Hepatocyte (in vitro differentiated cells): ENCODE data around the gene NSRP1. TPM values are rescaled to one million over a fixed set of nuclear protein-coding genes. Genes with fewer than 3 reads are reported as not detected.

Source experiments
- DNase-seq: peaks from one replicate; pipeline ENCODE4 v3.0.0-alpha.2; 2016; ENCODE audit warnings: low spot score
- H2AFZ ChIP-seq: fragments of 200-600 bp; sonication (generic); 2 replicates; pipeline ENCODE4 v1.6.0; 2016; ENCODE audit warnings: antibody characterized with exemption, mild to moderate bottlenecking
- H3K27ac ChIP-seq: fragments of 200-600 bp; sonication (generic); 2 replicates; pipeline ENCODE4 v1.5.1; 2016; ENCODE audit warnings: mild to moderate bottlenecking
- H3K27me3 ChIP-seq: fragments of 200-600 bp; sonication (generic); 2 replicates; pipeline ENCODE4 v1.6.1; 2016
- H3K36me3 ChIP-seq: fragments of 200-600 bp; sonication (generic); replicated peaks from 2 replicates; pipeline ENCODE4 v1.5.1; 2016; ENCODE audit warnings: low read depth; ENCODE audit not compliant: insufficient read depth
- H3K4me1 ChIP-seq: fragments of 200-600 bp; sonication (generic); 2 replicates; pipeline ENCODE4 v1.5.1; 2016; ENCODE audit warnings: mild to moderate bottlenecking, moderate library complexity; ENCODE audit not compliant: insufficient read depth
- H3K4me2 ChIP-seq: fragments of 200-600 bp; sonication (generic); 2 replicates; pipeline ENCODE4 v1.6.0; 2016
- H3K4me3 ChIP-seq: fragments of 200-600 bp; sonication (generic); 2 replicates; pipeline ENCODE4 v1.5.1; 2016; ENCODE audit warnings: mild to moderate bottlenecking
- H3K79me2 ChIP-seq: fragments of 200-600 bp; sonication (generic); 2 replicates; pipeline ENCODE4 v1.6.0; 2017; ENCODE audit warnings: mild to moderate bottlenecking
- H3K9me2 ChIP-seq: fragments of 200-600 bp; sonication (generic); replicated peaks from 2 replicates; pipeline ENCODE4 v1.6.0; 2017; ENCODE audit warnings: mild to moderate bottlenecking; ENCODE audit not compliant: insufficient read depth
- H3K9me3 ChIP-seq: fragments of 200-600 bp; sonication (generic); 2 replicates; pipeline ENCODE4 v1.5.1; 2016; ENCODE audit warnings: low read depth, mild to moderate bottlenecking
- H4K20me1 ChIP-seq: fragments of 200-600 bp; sonication (generic); 2 replicates; pipeline ENCODE4 v1.6.0; 2016; ENCODE audit warnings: mild to moderate bottlenecking; ENCODE audit not compliant: insufficient read depth, poor library complexity, severe bottlenecking
- EZH2 ChIP-seq: fragments of 200-600 bp; sonication (generic); IDR thresholded peaks from 2 replicates; pipeline ENCODE4 v1.6.1; 2016; ENCODE audit warnings: antibody characterized with exemption, mild to moderate bottlenecking, borderline replicate concordance
- EZH2phosphoT487 ChIP-seq: fragments of 200-600 bp; sonication (generic); IDR thresholded peaks from one replicate; pipeline ENCODE4 v1.6.1; 2018; ENCODE audit warnings: antibody characterized with exemption, mild to moderate bottlenecking, low read depth, moderate library complexity; ENCODE audit not compliant: unreplicated experiment, severe bottlenecking
- WGBS: methylation state at CpG from one replicate; pipeline ENCODE4 v1.1.6; 2016; ENCODE audit warnings: low lambda C conversion rate; ENCODE audit errors: missing lambda C conversion rate; 5-methylcytosine and 5-hydroxymethylcytosine counted together
- polyA plus RNA-seq: library from polyadenylated mRNA; unstranded; fragments of >200 nt; fragmentation: Nextera tagmentation; extraction: Ambion mirVana; gene quantifications from 2 replicates; pipeline ENCODE4 v1.2.1, GENCODE V29; 2016
- total RNA-seq: library from RNA; depleted of rRNA; stranded (reverse); fragments of >200 nt; gene quantifications from 2 replicates; pipeline ENCODE4 v1.2.3, GENCODE V29; 2014
- TF ChIP-seq, protein P1 (sequence below): fragments of 200-600 bp; sonication (generic); IDR thresholded peaks from 2 replicates; pipeline ENCODE4 v1.5.1; 2016; ENCODE audit warnings: antibody characterized with exemption, mild to moderate bottlenecking; ENCODE audit not compliant: poor library complexity

The NSRP1 gene, protein sequence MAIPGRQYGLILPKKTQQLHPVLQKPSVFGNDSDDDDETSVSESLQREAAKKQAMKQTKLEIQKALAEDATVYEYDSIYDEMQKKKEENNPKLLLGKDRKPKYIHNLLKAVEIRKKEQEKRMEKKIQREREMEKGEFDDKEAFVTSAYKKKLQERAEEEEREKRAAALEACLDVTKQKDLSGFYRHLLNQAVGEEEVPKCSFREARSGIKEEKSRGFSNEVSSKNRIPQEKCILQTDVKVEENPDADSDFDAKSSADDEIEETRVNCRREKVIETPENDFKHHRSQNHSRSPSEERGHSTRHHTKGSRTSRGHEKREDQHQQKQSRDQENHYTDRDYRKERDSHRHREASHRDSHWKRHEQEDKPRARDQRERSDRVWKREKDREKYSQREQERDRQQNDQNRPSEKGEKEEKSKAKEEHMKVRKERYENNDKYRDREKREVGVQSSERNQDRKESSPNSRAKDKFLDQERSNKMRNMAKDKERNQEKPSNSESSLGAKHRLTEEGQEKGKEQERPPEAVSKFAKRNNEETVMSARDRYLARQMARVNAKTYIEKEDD
- total RNA-seq, result 7.8 and 8.6 TPM in 2 replicates
- polyA plus RNA-seq, result 36.1 and 39.2 TPM in 2 replicates

- H3K4me2 ChIP-seq, result peak within 1 kb of the TSS; percentile 75
- peaks cover 7% of the 10 kb centered on the region for H3K4me1 ChIP-seq
- H3K27me3 ChIP-seq, result no peaks in the 10 kb centered on the region
- under 1% methylated on average over 47 of the region's 47 CpGs for WGBS
- peaks cover 47% of the 10 kb centered on the region for H3K79me2 ChIP-seq
- TF ChIP-seq EZH2phosphoT487 (no peak), EZH2 (no peak)
- TF ChIP-seq, protein P1, sequence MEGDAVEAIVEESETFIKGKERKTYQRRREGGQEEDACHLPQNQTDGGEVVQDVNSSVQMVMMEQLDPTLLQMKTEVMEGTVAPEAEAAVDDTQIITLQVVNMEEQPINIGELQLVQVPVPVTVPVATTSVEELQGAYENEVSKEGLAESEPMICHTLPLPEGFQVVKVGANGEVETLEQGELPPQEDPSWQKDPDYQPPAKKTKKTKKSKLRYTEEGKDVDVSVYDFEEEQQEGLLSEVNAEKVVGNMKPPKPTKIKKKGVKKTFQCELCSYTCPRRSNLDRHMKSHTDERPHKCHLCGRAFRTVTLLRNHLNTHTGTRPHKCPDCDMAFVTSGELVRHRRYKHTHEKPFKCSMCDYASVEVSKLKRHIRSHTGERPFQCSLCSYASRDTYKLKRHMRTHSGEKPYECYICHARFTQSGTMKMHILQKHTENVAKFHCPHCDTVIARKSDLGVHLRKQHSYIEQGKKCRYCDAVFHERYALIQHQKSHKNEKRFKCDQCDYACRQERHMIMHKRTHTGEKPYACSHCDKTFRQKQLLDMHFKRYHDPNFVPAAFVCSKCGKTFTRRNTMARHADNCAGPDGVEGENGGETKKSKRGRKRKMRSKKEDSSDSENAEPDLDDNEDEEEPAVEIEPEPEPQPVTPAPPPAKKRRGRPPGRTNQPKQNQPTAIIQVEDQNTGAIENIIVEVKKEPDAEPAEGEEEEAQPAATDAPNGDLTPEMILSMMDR, result no peak
- no peaks in the 10 kb centered on the region for H3K9me3 ChIP-seq
- H3K9me2 ChIP-seq, result no peaks in the 10 kb centered on the region
- peak; percentile 96 for DNase-seq
- H3K4me3 ChIP-seq, result peak within 1 kb of the TSS; percentile 55
- peak within 1 kb of the TSS; percentile 91 for H2AFZ ChIP-seq
- H3K27ac ChIP-seq, result peak within 1 kb of the TSS; percentile 99
- peaks cover 14% of the 10 kb centered on the region for H4K20me1 ChIP-seq
- no peaks in the 10 kb centered on the region for H3K36me3 ChIP-seq
Measured at GRCh38 chr17:30116661-30117551, at the start of gene NSRP1. TSS of gene NSRP1 (plus strand) at chr17:30116816. CDS start at chr17:30116844, 28 bp downstream.

GRCh38 chr17:30068465-30068864, 48.2 kb upstream of the NSRP1 start:
- no peaks in the 10 kb centered on the region for H3K4me1 ChIP-seq
- no peaks in the 10 kb centered on the region for H3K27me3 ChIP-seq
- no peak overlapping the region for H3K4me3 ChIP-seq
- no peak overlapping the region for H3K4me2 ChIP-seq
- DNase-seq, result no peak
- no peaks in the 10 kb centered on the region for H3K9me2 ChIP-seq
- no peak for TF ChIP-seq EZH2
- TF ChIP-seq, protein P1, result no peak
- TF ChIP-seq EZH2phosphoT487, result no peak
- no peak overlapping the region for H2AFZ ChIP-seq
- peaks cover 7% of the 10 kb centered on the region for H3K9me3 ChIP-seq
- H3K36me3 ChIP-seq, result no peaks in the 10 kb centered on the region
- H4K20me1 ChIP-seq, result no peaks in the 10 kb centered on the region
- no peaks in the 10 kb centered on the region for H3K79me2 ChIP-seq
- H3K27ac ChIP-seq, result no peak overlapping the region
- 97% methylated on average over 16 of the region's 16 CpGs for WGBS

DNA sequence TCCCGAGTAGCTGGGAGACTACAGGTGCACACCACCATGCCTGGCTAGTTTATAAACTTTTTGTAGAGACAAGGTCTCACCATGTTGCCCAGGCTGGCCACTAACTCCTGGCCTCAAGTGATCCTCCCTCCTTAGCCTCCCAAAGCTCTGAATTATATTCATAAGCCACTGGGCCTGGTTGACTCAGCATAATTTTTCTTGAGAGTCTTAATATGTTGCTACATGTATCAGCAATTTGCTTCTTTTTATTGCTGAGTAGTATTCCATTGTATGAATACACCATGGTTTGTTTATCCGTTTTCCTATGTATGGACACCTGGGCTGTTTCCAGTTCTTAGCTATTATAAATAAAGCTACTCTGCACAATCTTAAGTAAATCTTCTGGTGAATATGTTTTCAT, 42.4 kb upstream of the NSRP1 start:
- WGBS, result 94% methylated on average over 2 of the region's 2 CpGs
- Histone ChIP-seq H3K9me2 (no peaks in the 10 kb centered on the region), H2AFZ (no peak overlapping the region), H3K27ac (no peak overlapping the region), H4K20me1 (no peaks in the 10 kb centered on the region), H3K36me3 (no peaks in the 10 kb centered on the region), H3K4me2 (no peak overlapping the region), H3K27me3 (peaks cover 4% of the 10 kb centered on the region), H3K4me1 (no peaks in the 10 kb centered on the region), H3K79me2 (no peaks in the 10 kb centered on the region), H3K9me3 (no peaks in the 10 kb centered on the region), H3K4me3 (no peak overlapping the region)
- no peak for DNase-seq
- TF ChIP-seq EZH2phosphoT487 (no peak), EZH2 (no peak)
- TF ChIP-seq, protein P1, result no peak
